NK-92 (cell line): ENCODE measurements around the gene NOXO1.
A peak's percentile ranks its signal among the peaks of the same experiment; 100 is the strongest.

Experiments used
- DNase-seq: peaks from one replicate; lab custom pipeline; 2025; ENCODE audit not compliant: unreplicated experiment; lab: John Stamatoyannopoulos, UW

The NOXO1 gene

GRCh38 chr16:1980030-1980769, 1.1 kb downstream of the NOXO1 start:
- no peak for DNase-seq

DNA sequence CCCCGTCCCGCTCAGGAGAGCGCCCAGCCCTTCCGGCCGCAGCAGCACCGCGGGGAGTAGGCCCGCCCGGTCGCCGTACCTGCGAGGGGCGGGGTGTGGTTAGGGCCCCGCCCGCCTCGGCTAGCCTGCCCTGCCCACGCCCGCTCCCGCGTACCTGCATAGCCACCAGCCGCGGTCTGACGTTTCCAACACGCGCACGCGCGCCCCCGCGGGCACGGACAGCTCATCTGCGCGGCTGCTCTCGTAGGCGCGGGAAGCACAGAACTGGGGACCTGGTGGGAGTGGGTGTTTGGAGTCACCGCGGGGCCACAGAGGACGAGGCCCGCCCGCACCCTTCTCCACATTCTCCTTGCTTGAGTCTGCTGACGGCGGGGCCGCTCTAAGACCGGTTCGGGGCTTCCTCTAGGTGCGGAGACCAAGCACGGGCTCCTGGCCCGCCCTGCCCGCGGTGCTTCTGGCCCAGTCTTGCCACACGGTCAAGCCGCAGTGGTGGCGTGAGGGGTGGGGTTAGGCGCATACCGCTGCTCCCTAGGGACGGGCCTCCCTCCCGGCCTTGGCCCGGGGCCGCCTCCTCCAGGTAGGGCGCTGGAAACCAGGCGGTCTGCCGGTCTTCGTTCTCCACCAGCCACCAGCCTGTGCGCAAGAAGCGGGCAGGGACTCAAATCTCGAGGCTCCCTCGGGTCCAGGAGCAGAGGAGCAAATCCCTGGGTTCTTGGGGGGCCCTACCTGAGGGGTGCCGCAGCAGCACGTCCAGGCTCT, 1.8 kb downstream of the NOXO1 start:
- DNase-seq, result no peak

DNA sequence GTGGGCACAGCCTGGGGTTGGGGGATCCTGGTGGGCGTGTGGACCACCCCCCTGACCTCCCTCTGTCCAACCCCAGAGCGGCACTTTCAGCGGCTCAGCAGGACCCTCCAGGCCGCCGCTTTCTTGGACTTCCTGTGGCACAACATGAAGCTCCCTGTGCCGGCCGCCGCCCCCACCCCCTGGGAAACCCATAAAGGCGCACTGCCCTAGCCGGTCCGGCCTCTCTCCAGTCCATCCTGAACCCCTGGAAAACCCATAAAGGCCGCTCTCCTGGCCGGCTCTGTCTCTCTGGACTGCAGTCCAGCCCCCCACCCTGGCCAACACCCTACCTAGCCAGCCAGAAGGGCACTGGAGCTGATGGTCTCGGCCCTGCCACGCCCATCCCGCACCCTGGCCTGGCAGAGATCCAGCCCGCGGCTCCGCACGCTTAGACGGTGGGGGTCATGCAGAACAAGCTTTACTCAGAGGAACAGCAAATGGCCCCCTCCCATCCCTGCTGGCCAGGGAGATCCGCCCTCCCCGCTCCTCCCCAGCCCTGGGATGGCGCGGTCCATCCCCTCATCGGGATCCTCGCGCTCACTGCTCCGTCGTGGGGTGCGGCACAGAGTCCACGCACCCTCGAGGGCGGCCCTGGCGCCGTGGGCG, 2.7 kb downstream of the NOXO1 start:
- no peak for DNase-seq

- DNase-seq, result no peak
These were observed 3.4 kb downstream of the NOXO1 start for GRCh38 chr16:1977875-1978268.

DNA sequence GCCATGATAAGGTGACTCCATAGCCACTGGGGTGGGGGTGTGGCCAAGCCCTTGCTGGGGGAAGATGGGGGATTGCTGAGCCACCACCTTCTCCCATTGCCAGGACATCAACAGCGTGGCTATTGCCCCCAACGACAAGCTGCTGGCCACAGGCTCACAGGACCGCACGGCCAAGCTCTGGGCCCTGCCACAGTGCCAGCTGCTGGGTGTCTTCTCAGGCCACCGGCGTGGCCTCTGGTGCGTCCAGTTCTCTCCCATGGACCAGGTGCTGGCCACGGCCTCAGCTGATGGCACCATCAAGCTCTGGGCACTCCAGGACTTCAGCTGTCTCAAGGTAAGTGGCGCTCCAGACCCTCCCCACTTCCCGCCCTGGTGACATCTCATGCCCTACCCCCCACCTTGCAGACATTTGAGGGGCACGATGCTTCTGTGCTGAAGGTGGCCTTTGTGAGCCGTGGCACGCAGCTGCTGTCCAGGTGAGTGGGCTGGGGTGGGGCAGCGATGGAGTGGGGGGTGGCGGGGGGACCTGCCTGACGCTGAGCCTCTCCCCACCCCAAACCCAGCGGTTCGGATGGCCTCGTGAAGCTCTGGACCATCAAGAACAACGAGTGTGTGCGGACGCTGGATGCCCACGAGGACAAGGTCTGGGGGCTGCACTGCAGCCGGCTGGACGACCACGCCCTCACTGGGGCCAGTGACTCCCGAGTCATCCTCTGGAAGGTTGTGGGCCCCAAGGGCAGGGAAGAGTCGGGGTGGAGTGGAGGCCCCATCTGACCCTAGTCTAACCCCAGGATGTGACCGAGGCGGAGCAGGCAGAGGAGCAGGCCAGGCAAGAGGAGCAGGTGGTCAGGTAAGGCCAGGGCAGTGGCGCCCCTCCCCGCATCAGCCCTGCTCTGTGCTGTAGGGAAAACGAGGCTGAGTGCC, 4.1 kb downstream of the NOXO1 start:
- no peak for DNase-seq

DNA sequence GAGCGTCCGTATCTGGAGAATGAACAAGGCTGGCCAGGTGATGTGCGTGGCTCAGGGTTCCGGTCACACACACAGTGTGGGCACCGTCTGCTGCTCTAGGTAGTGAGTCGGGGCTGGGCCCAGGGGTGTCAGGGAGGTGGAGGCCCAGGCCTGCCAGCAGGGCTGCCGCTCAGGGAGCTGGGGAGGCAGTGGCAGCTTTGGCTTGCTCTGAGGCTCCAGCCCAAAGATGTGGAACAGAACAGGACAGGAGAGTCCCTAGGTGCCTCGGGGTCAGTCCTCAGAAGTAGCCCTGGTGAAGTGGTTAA, 5.1 kb downstream of the NOXO1 start:
- DNase-seq, result no peak

GRCh38 chr16:1975432-1976215, 5.6 kb downstream of the NOXO1 start:
- no peak for DNase-seq

GRCh38 chr16:1974157-1975070, 6.9 kb downstream of the NOXO1 start:
- no peak for DNase-seq

DNA sequence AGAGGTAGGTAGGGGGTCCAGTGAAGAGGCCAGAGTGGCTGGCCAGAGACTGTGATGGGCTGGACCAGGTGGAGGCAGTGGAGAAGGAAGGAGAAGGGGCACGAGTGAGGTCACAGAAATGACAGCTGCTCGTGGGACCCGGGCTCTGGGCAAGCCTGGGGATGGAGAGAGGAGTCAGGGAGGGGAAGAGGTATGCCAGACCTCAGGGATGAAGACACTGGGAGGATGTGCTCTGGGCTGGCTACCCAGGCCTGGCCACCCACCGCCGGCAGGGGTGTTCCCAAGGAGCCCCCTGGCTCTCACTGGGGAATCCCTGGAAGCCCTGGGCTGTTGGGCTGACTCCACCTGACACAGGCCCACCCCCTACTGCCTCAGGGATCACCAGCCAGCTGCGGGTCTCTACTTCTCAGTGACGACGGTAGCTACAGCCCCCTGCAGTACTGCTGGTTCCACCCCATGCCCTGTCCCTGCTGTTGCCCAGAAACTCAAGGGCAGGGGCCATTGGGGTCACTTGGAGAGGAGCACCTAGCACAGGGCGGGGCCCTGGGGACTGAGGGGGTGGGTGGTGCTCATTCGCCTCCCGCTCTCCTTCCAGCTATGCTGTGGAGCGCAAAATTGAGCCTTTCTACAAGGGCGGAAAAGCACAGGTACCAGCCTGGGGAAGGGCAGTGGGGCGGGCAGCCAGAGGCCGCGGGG, 7.7 kb downstream of the NOXO1 start:
- no peak for DNase-seq

- DNase-seq, result no peak
These were observed 8.8 kb downstream of the NOXO1 start for GRCh38 chr16:1972490-1972877.

DNA sequence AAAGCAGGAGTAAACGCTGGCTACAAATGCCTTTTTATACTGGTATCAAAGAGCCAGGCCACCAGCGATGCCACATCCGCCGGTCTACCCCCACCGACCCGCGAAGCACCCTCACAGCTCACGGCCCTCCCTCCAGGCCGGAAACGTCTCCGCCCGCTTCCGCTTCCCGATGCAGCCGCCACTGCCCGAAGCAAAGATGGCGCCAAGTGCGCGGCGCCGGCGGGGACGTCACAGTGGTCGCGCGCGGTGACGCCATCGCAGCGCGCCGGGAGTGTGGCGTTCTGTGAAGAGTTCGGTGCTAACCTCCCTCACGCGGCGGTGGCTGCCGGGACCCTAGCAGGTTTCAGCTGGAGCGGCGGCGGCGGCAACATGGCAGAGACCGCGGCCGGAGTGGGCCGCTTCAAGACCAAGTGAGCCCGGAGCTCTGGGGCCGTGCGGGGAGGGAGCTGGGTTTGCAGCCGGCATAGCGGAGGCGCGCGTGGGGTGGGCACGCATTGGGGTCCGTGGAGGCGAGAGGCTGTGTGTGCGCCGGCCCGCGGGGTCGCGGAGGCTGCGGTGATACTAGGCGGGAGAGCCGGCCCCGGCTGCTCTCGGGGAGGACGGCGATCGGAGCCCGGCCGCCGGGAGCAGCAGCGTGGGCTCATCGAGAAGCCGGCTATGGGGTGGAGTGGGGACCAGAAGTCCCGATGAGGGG, 9.3 kb downstream of the NOXO1 start, which contains the start of gene TBL3:
Gene TBL3 (plus strand): TSS at position 258 of the 694 bp plus-strand sequence. CDS start 112 bp downstream, at position 370.
- DNase-seq, result peak; percentile 84

- DNase-seq, result no peak
These were observed 12.9 kb downstream of the NOXO1 start for GRCh38 chr16:1968146-1968953.

DNA sequence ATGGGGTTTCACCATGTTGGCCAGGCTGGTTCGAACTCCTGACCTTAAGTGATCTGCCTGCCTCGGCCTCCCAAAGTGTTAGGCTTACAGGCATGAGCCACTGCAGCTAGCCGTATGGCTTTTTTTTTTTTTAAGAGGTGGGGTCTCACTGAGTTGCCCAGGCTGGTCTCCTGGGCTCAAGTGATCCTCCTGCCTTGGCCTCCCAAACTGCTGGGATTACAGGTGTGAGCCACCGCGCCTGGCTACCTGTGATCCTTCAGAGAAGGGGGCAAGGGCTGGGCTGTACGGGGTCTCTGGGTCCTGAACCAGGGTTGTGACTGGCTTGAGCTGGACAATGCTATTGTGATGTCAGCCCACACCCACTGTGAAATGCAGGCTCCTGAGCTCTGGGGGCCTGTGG, 14.8 kb downstream of the NOXO1 start, which contains the start of gene RNF151:
Gene RNF151 (plus strand): TSS at position 397 of the 400 bp plus-strand sequence. CDS start 26 bp downstream, outside the sequence.
- no peak for DNase-seq

DNA sequence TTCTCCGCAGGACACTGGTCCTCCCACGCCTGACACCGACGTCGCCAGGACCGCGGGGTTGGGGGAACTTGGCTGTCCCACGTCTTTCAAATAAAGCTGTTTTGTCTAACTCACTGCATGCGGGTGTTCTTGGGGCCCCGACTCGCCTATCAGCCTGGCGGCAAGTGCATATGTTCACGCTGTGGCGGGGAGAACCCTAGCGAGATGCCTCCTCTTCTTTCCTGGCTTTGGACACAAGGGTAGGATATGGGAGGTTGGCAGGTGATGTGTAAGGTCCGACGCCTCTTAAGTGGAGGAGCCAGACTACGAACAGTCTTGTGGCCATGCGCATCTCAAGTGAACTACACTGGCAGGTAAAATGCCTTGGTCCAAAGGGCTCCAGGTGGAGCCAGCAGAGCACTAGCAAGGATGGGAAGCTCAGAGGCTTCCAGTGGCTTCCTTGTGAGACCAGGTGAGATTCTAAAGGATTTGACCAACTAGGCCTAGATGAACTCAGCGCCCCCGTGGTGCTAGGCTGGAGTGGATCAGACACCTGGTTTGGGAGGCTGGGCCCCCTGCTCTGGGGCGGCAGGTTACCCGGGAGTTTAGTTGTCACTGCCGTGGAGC, 15.8 kb downstream of the NOXO1 start:
- DNase-seq, result no peak

DNA sequence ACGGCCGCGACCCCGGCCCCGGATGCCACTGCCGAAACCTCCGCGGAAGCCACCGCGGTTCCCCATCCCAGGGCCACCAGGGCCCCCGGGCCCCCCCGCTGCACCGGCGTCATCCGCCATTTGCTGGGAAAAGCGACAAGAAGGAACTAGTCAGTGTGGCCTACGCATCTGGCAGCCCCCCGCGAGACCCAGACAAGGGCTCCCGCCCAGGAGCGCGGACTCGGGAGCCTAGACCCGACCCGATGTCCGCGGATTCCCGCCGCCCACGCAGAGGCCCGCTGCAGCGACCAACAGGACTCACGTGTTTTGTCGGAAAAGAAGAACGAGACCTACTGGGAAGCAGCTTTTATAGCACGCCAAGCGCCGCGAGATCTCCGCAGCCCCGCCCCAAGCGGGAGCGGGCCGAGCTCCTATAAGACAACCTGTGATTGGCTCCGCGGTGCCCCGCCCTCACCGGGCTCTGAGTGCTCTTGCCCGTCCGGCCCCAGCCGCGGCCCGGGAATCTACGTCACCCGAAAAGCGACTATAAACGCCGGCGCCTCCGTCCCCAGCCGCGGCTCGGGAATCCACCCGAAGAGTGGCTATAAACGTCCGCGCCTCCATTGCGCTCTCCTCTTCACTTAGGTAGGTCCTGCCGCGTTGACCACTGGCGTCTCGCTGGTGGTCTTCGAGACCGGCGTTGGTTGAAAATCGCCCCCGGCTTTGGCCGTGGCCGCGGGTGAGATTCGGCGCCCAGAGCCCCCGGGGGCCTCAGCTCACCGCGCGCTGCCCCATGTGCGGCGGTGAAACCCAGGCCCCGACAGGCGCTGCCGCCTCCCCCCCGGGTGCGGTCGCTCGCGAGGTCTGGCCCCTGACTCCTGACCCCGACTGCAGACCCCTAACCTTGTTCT, 16.5 kb downstream of the NOXO1 start, which contains the start of gene RPS2:
Gene RPS2 (minus strand): TSS at position 321 of the 890 bp plus-strand sequence. CDS start 201 bp downstream, at position 120.
- peak; percentile 90 for DNase-seq
